Fibroblast of villous mesenchyme (primary cell): ENCODE measurements around the gene AK9. TPM values are rescaled to one million over a fixed set of nuclear protein-coding genes. Genes with fewer than 3 reads are reported as not detected.

ENCODE experiments used
- DNase-seq: peaks from one replicate; pipeline ENCODE4 v3.0.0-alpha.2; 2010; ENCODE audit warnings: low read depth
- H3K4me3 ChIP-seq: 2 replicates; pipeline ENCODE4 v1.5.1; 2011; ENCODE audit warnings: low read depth, mild to moderate bottlenecking, low read length
- total RNA-seq: library from RNA; depleted of rRNA; stranded (reverse); fragments of >200 nt; gene quantifications from 2 replicates; pipeline ENCODE4 v1.2.3, GENCODE V29; 2012
- TF ChIP-seq, protein P1 (sequence below): IDR thresholded peaks from 2 replicates; pipeline ENCODE4 v1.5.1; 2012; ENCODE audit warnings: low read depth, mild to moderate bottlenecking, low read length; ENCODE audit not compliant: insufficient read depth

Gene AK9
- total RNA-seq, 1 donor = 3.5 TPM

DNA sequence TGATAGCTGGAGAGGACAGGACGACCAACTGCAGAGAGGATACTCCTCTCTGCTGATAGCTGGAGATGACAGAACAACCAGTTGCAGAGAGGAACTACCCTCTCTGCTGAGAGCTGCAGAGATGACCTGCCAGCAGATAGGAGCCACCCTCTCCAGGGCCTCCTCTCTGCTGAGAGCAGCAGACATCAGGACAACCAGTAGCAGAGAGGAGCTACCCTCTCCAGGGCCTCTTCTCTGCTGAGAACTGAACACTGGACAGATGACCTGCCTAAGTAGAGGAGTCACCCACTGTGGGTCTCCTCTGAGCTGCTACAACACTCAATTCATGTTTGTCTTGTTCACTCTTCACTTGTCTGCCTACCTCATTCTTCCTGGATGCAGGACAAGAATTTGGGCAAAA is 180.6 kb downstream of the AK9 start:
- no peak for DNase-seq
- TF ChIP-seq, protein P1, sequence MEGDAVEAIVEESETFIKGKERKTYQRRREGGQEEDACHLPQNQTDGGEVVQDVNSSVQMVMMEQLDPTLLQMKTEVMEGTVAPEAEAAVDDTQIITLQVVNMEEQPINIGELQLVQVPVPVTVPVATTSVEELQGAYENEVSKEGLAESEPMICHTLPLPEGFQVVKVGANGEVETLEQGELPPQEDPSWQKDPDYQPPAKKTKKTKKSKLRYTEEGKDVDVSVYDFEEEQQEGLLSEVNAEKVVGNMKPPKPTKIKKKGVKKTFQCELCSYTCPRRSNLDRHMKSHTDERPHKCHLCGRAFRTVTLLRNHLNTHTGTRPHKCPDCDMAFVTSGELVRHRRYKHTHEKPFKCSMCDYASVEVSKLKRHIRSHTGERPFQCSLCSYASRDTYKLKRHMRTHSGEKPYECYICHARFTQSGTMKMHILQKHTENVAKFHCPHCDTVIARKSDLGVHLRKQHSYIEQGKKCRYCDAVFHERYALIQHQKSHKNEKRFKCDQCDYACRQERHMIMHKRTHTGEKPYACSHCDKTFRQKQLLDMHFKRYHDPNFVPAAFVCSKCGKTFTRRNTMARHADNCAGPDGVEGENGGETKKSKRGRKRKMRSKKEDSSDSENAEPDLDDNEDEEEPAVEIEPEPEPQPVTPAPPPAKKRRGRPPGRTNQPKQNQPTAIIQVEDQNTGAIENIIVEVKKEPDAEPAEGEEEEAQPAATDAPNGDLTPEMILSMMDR = no peak
- no peak overlapping the region for H3K4me3 ChIP-seq

DNA sequence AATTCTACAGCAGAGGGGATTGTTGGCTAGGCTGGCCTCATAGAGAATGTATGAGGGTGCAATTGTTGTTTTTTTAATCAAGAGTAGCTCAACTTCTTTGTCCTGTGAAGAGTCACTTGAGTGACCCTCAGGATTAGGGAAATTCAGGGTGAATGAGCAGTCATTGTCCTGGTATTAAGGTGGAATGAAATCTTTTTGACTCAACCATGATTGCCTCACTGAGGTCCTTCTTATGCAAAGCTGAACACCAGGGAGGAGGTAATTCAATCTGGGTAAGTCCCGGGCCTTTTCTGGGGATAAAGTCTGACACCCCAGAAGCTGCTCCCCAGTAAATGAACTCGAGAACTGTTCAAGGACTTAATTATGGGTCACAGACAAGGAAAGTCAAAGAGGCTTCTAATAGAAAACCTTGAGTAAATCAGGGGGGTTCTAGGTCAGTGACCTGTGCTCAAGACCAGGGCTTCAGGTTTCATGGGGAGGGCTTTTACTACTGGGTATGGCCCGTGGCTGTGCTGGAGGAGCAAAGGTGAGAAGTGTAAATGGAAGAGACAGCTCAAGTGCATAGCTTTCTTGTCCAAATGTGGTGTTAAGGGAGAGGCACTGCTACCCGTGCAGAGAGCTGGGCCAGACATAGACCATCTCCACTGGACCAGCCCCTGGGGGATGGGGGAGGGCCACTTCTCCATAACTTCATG is 182.7 kb downstream of the AK9 start:
- DNase-seq = no peak
- TF ChIP-seq, protein P1 = no peak
- H3K4me3 ChIP-seq = no peak overlapping the region

DNA sequence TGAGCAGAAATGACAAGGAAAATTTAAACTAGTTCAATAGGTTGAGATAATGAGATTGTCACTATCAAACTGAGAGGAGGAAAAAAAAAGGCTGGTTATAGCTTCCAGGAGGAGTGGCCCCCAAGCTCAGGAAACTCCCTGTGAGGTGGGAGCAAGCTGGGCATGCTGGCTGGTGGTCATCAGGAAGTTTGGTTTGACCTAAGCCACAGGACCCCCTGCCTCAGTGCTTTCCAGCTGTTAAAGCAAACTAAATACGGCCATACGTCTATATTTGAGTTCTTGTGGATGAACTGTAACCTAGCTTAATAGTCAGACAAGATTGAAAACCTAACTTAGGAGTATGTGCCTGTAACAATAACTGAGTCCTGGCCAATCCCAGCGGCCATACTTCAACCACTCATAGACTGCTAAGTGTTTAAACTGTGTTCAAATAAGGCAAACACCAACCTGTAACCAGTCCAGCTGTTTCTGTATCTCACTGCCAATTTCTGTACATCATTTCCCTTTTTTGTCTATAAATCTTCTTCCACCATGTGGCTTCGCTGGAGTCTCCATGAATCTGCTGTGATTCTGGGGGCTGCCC is 183.4 kb downstream of the AK9 start:
- no peak for DNase-seq
- TF ChIP-seq, protein P1 = no peak
- H3K4me3 ChIP-seq = no peak overlapping the region

DNA sequence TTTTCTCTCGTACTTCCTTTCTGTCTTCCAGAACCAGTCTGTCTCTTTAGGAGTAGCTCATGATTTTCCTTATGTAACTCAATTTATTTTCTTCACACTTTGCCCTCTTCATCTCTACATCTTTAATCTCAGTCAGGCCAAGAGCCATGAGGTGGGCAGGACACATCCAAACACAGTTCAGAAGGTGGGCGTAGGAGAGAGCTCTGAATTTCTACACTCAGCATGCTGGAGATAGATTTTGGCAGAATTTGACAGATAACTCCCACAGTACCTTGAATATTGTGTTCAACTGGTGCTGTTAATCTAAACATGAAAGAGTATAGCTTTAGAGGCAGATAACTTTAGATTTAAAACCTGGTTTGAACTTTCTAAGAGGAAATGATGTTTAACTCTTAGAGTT is 184.2 kb downstream of the AK9 start:
- no peak for DNase-seq
- TF ChIP-seq, protein P1 = no peak
- no peak overlapping the region for H3K4me3 ChIP-seq

DNA sequence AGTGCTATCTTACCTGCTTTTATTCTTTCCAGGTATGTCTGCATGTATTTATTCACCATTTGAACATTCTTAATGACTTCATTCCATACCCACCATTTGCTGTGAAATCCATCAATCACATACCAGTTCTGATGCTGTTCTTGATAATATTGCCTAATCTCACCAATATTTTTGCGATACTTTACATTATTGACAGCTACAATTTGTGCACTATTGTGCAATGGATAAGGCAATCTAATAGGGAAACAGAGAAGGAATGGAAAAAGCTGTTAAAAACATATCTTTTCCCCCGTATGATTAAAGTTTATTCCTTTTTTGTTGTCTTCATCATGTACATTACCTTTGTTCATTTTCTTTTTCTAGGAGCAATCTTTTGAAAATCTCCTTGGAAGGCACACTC is 184.7 kb downstream of the AK9 start:
- DNase-seq = no peak
- H3K4me3 ChIP-seq = no peak overlapping the region
- TF ChIP-seq, protein P1 = no peak

DNA sequence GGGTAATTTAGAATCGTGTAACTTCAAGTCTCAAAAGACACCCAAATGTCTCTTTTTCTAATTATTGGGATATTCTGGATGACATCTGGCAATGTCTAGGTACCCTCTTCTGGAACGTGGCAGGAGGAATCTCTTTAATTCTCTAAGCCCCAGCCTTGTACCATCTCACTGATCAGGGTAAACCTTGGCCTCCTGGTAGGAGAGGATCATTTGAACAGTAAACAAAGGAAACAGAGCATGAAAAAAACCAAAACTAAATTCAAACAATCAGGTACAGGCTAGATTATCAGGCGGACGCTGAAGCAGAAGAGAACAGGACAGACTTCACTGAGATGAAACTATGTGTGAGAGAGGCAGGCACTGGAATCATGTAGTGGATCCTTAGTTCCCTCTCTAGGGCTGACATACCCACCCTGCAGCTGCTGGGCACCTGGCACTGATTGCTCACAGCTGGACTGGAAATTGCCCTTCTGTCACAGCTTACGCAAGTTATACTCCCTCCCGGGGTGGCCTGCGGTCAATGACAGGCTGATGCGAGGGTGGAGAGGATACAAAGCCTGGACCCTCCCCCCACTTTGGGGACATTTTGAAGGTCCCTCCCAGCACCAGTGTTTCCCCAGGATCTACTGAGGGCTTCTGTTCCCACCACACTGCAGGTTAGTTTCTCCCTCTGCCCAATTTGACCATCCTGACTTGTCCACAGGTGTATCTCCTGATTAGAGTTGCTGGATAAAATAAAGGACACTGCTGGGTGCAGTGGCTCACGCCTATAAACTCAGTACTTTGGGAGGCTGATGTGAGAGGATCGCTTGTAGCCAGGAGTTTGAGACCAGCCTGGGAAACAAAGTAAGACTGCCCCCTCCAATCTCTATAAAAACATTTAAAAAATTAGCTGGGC is 187.4 kb downstream of the AK9 start:
- no peak overlapping the region for H3K4me3 ChIP-seq
- TF ChIP-seq, protein P1 = no peak
- DNase-seq = no peak
